Ishikawa (cell line): Measurements from ENCODE around the gene SESN1.

ENCODE experiments used
- CEBPB ChIP-seq: IDR thresholded peaks from 2 replicates; pipeline ENCODE4 v1.6.1; 2012
- CREB1 ChIP-seq: IDR thresholded peaks from 2 replicates; pipeline ENCODE4 v1.6.1; 2012; ENCODE audit warnings: low read depth
- EGR1 ChIP-seq: IDR thresholded peaks from 2 replicates; pipeline ENCODE4 v1.6.1; 2012
- EP300 ChIP-seq: IDR thresholded peaks from 2 replicates; pipeline ENCODE4 v1.6.1; 2012; ENCODE audit warnings: borderline replicate concordance
- FOXM1 ChIP-seq: IDR thresholded peaks from 2 replicates; pipeline ENCODE4 v1.6.1; 2012; ENCODE audit warnings: low read depth, borderline replicate concordance
- NFIC ChIP-seq: IDR thresholded peaks from 2 replicates; pipeline ENCODE4 v1.6.1; 2012
- RAD21 ChIP-seq: IDR thresholded peaks from 2 replicates; pipeline ENCODE4 v1.6.1; 2012; ENCODE audit warnings: low read depth
- TAF1 ChIP-seq: IDR thresholded peaks from 2 replicates; pipeline ENCODE4 v1.6.1; 2012; ENCODE audit warnings: low read depth, mild to moderate bottlenecking
- TCF12 ChIP-seq: IDR thresholded peaks from 2 replicates; pipeline ENCODE4 v1.6.1; 2012; ENCODE audit warnings: low read depth
- TEAD4 ChIP-seq: IDR thresholded peaks from 2 replicates; pipeline ENCODE4 v1.6.1; 2012
- USF1 ChIP-seq: IDR thresholded peaks from 2 replicates; pipeline ENCODE4 v1.6.1; 2012
- YY1 ChIP-seq: IDR thresholded peaks from 2 replicates; pipeline ENCODE4 v1.6.1; 2012; ENCODE audit warnings: low read depth
- ZBTB7A ChIP-seq: IDR thresholded peaks from 2 replicates; pipeline ENCODE4 v1.6.1; 2012; ENCODE audit warnings: low read depth
- TF ChIP-seq, protein P1 (sequence below): IDR thresholded peaks from 2 replicates; pipeline ENCODE4 v1.6.1; 2012; ENCODE audit warnings: low read depth, mild to moderate bottlenecking
- TF ChIP-seq, protein P2 (sequence below): IDR thresholded peaks from 2 replicates; pipeline ENCODE4 v1.6.1; 2012

SESN1 gene

GRCh38 chr6:108983151-108983550 lies 111.5 kb downstream of the SESN1 start:
- TF ChIP-seq FOXM1 = no peak
- TF ChIP-seq USF1 = no peak
- no peak for TF ChIP-seq TCF12
- no peak for TF ChIP-seq CEBPB
- TF ChIP-seq CREB1 = no peak
- TF ChIP-seq TAF1 = no peak
- TF ChIP-seq ZBTB7A = no peak
- no peak for TF ChIP-seq EGR1
- TF ChIP-seq, protein P1, sequence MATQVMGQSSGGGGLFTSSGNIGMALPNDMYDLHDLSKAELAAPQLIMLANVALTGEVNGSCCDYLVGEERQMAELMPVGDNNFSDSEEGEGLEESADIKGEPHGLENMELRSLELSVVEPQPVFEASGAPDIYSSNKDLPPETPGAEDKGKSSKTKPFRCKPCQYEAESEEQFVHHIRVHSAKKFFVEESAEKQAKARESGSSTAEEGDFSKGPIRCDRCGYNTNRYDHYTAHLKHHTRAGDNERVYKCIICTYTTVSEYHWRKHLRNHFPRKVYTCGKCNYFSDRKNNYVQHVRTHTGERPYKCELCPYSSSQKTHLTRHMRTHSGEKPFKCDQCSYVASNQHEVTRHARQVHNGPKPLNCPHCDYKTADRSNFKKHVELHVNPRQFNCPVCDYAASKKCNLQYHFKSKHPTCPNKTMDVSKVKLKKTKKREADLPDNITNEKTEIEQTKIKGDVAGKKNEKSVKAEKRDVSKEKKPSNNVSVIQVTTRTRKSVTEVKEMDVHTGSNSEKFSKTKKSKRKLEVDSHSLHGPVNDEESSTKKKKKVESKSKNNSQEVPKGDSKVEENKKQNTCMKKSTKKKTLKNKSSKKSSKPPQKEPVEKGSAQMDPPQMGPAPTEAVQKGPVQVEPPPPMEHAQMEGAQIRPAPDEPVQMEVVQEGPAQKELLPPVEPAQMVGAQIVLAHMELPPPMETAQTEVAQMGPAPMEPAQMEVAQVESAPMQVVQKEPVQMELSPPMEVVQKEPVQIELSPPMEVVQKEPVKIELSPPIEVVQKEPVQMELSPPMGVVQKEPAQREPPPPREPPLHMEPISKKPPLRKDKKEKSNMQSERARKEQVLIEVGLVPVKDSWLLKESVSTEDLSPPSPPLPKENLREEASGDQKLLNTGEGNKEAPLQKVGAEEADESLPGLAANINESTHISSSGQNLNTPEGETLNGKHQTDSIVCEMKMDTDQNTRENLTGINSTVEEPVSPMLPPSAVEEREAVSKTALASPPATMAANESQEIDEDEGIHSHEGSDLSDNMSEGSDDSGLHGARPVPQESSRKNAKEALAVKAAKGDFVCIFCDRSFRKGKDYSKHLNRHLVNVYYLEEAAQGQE = no peak
- no peak for TF ChIP-seq YY1

GRCh38 chr6:108982154-108983113 lies 112.2 kb downstream of the SESN1 start:
- TF ChIP-seq NFIC = no peak
- TF ChIP-seq YY1 = no peak
- TF ChIP-seq, protein P2, sequence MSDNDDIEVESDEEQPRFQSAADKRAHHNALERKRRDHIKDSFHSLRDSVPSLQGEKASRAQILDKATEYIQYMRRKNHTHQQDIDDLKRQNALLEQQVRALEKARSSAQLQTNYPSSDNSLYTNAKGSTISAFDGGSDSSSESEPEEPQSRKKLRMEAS = no peak
- no peak for TF ChIP-seq RAD21
- TF ChIP-seq EGR1 = no peak
- no peak for TF ChIP-seq TCF12
- no peak for TF ChIP-seq EP300
- TF ChIP-seq TAF1 = no peak
- no peak for TF ChIP-seq CREB1
- no peak for TF ChIP-seq TEAD4

DNA sequence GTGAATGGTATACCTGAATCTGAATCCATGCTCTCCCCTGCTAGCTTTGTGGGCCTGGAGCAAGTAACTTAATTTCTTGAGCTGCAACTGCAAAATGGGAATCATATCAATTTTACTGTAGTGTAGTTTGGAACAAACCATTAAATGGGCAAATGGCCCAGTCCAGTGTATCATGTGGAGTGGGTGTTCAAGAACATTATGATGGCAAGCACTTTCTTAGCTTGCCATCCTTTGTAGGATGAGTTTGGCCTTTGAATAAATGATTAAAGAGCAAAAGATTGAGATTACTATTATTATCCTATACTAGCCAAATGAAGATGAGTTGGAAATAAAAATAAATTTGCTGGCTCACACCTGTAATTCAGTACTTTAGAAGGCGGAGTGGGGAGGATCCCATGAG lies 120.4 kb downstream of the SESN1 start:
- TF ChIP-seq EP300 (no peak), EGR1 (no peak), NFIC (no peak), TCF12 (no peak), RAD21 (no peak), TEAD4 (no peak)
- TF ChIP-seq, protein P1 = no peak

GRCh38 chr6:108969776-108970175 lies 124.9 kb downstream of the SESN1 start:
- TF ChIP-seq USF1 (no peak), FOXM1 (no peak), TEAD4 (no peak), TAF1 (no peak), YY1 (no peak), EP300 (no peak), CEBPB (no peak), RAD21 (no peak)
- TF ChIP-seq, protein P2 = no peak

DNA sequence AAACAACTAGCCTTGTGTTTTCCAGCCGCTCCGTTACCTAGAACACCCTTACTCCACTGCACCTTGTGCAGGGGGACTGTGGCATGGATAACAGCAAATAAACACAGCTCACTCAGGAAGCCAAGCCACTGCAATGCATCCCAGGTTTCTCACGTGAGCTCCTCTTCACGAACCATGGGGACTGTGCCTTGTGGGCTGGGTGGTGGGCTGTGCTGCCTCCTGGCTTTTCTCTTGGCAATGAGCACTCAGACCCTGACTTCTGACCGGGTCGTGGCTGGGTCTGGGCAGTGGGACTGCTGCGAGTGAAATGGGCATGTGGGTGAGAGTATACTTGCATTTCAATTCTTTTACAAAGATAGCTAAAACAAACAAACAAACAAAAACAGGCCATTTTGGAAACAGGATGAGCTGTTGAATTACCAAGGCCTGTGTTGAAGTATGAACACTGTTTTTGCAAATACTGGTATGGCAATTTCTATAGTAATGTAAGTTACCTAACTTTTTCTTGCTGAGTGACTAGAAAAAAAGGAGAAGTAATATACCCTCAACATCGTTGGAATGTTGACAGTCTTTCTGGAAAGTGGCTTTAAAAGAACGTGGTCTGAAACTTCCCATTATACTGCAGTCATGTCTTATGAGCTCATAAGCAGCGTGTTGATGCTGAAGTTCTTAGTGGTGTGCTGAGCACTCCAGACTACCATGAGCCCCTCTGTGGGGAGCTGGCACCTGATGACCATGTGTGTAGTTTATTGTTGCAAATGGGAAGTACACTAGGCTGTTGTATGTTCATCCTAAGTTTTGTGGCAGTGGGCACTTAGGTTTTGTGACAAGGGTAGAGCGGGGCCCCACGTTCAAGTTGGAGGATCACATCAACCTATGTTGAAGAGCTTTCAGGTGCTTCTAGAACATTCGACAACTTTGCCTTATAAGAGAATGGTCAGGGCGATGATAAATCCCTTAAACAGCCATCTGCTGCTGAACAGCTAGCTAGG lies 126.0 kb downstream of the SESN1 start:
- TF ChIP-seq, protein P2 = no peak
- no peak for TF ChIP-seq TAF1
- TF ChIP-seq NFIC = no peak
